ENCODE data around the gene TFIP11. TPM values are rescaled to one million over a fixed set of nuclear protein-coding genes. Genes with fewer than 3 reads are reported as not detected.

TFIP11 gene
- total and polyA plus RNA-seq, 2 of the 13 experiments (the other 11 are each of a cell fraction or from before 2014, with no cell fraction given), result 15.4 to 22.8 TPM

- TF ChIP-seq HNF1A (IDR thresholded peaks at IDR 0.05; ENCODE audit: low read depth) (no peak), HNF1A (CRISPR knock-in tag; IDR thresholded peaks at IDR 0.05; ENCODE audit: borderline replicate concordance) (no peak), TRIM24 (CRISPR knock-in tag; IDR thresholded peaks at IDR 0.05) (no peak), TOE1 (CRISPR knock-in tag; IDR thresholded peaks at IDR 0.05) (no peak), GTF2F1 (IDR thresholded peaks at IDR 0.05; ENCODE audit: low read length) (no peak), MTERF4 (CRISPR knock-in tag; IDR thresholded peaks at IDR 0.05) (no peak), NFKBIZ (CRISPR knock-in tag; IDR thresholded peaks at IDR 0.05) (no peak), ZNF644 (CRISPR knock-in tag; IDR thresholded peaks at IDR 0.05; ENCODE audit: low read depth) (no peak), DMAP1 (CRISPR knock-in tag; IDR thresholded peaks at IDR 0.05) (no peak), NKX3-1 (CRISPR knock-in tag; IDR thresholded peaks at IDR 0.05) (no peak), RBAK (CRISPR knock-in tag; IDR thresholded peaks at IDR 0.05) (no peak), ZNF460 (CRISPR knock-in tag; IDR thresholded peaks at IDR 0.05; ENCODE audit: borderline replicate concordance) (no peak), ZFP90 (CRISPR knock-in tag; IDR thresholded peaks at IDR 0.05; ENCODE audit: borderline replicate concordance) (no peak), TFAP4 (IDR thresholded peaks at IDR 0.05; ENCODE audit: borderline replicate concordance, low read depth) (no peak), IKZF4 (CRISPR knock-in tag; IDR thresholded peaks at IDR 0.05; ENCODE audit: borderline replicate concordance, low read depth, not compliant biosample characterization) (no peak), CREB3 (CRISPR knock-in tag; IDR thresholded peaks at IDR 0.05) (no peak), ATF7 (IDR thresholded peaks at IDR 0.05) (no peak), ATF7 (CRISPR knock-in tag; IDR thresholded peaks at IDR 0.05) (no peak), ZSCAN5A (CRISPR knock-in tag; IDR thresholded peaks at IDR 0.05; ENCODE audit: borderline replicate concordance) (no peak), BHLHE40 (IDR thresholded peaks at IDR 0.05; ENCODE audit: low read length) (peak; percentile 44; the same call in 1 of the 2 replicates)
Measured at GRCh38 chr22:26550498-26551033, 38.3 kb upstream of the TFIP11 start (continued).

Data from HepG2 (cell line).